IPS-20b (cell line): ENCODE measurements around the gene RIN1.
"Not testable (repeated sequence)": the region's sequence is repeated elsewhere in the genome, so short reads cannot be mapped to it uniquely, and the experiment has no call there.

ENCODE experiments used
- H3K27ac ChIP-seq: one replicate; pipeline ENCODE4 v1.5.1; 2013; ENCODE audit warnings: low read length
- H3K27me3 ChIP-seq: 2 replicates; pipeline ENCODE4 v1.6.1; 2013; ENCODE audit warnings: mild to moderate bottlenecking, low read length, inconsistent platforms; ENCODE audit not compliant: insufficient read depth
- H3K36me3 ChIP-seq: 2 replicates; pipeline ENCODE4 v1.6.1; 2013; ENCODE audit warnings: low read depth, mild to moderate bottlenecking, inconsistent platforms, low read length, moderate library complexity; ENCODE audit not compliant: insufficient read depth
- H3K4me1 ChIP-seq: 2 replicates; pipeline ENCODE4 v1.6.1; 2013; ENCODE audit warnings: mild to moderate bottlenecking, control low read depth, inconsistent platforms, low read length, moderate library complexity; ENCODE audit not compliant: insufficient read depth
- H3K4me3 ChIP-seq: 2 replicates; pipeline ENCODE4 v1.5.1; 2013; ENCODE audit warnings: mild to moderate bottlenecking, low read length, inconsistent platforms
- H3K9ac ChIP-seq: 2 replicates; pipeline ENCODE4 v1.6.1; 2013; ENCODE audit warnings: low read depth, mild to moderate bottlenecking, inconsistent platforms, low read length, moderate library complexity
- H3K9me3 ChIP-seq: 2 replicates; pipeline ENCODE4 v1.6.1; 2013; ENCODE audit warnings: mild to moderate bottlenecking, low read depth, low read length, inconsistent platforms; ENCODE audit not compliant: insufficient read depth

The RIN1 gene

DNA sequence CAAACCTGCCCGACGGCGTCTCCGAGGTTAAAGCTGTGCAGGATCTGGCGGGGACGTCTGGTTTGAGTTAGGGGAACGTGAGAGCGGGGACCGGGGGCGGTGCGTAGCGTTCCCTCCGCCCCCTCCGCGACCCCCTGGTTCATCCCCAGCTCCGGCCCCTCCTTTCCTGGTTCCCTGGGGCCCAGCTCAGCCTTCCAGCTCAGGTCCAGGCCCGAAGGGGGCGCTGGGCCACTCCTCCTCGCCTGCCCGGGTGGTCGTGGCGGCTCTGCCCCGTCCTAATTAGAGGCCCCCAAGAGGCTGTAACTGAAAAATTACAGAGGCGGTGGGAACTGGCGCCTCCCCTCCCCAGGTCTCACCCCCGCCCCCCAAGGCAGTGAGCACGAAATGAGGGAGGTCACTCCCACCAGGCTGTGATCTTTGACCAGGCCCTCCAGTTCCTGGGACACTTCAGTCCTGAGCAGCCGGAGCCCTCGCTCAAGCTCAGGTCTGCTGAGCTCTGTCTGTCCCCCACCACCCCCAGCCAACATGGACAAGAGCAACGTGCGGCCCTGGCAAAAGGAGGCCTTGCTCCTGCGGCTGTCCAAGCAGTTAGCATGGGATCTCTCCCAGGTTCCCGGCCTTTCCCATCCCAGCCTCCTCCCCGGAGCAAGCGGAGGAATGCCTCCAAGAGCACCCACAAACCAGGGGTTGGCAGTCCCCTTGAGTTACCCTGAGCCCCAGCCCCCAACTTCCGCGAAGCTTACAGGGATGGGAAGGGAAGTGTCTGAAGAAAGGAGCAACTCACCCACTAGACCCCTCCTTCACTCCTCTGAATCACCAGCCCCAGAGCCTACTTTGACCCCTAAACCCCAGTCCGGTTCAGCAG, 22.7 kb downstream of the RIN1 start:
- H3K36me3 ChIP-seq = no peaks in the 10 kb centered on the region
- peaks cover 18% of the 10 kb centered on the region for H3K4me1 ChIP-seq
- peak overlapping the region; percentile 67; the same call in 1 of the 2 replicates for H3K9ac ChIP-seq
- no peaks in the 10 kb centered on the region for H3K9me3 ChIP-seq
- peak overlapping the region; percentile 90 for H3K4me3 ChIP-seq
- no peak overlapping the region for H3K27ac ChIP-seq
- peaks cover 18% of the 10 kb centered on the region for H3K27me3 ChIP-seq

DNA sequence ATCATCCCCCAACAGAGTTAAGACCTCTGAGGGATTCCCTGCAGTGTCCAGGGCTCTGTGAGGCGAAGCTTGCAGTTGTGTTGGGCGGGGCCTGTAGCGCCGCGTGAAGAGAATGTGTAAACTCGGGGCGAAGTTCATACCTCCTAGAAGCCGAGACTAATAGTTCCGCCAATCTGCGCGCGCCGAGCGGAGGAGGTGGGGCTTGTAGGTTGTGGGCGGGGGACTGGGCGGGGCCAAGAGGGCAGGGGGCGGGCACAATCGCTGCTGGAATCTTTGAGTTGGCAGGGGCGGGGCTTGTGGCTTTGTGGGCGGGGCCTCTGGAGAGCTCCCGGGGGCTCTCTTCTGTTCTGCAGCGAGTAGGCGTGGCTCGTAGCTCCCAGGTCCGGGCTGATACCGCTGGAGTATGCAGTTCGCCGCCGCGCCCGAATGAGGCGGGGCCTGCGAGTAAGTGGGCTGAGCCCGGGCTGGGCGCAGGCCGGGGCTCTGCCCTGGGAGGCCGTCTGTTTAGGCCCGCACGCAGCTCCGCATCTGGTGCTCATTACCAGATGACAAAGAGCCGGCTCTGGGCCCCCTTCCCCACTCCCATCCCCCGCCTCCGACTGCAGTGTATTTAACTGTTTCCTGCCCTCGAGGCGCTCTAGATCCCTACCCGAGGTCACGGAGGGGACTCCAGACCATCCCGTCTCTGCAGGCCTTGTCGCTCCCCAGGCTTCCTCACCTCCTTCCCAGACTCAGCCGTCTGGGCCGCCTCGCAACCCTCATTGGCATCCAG, 23.5 kb downstream of the RIN1 start:
- Histone ChIP-seq H3K27me3 (peaks cover 18% of the 10 kb centered on the region), H3K4me1 (peaks cover 11% of the 10 kb centered on the region; the same call in 1 of the 2 replicates), H3K27ac (no peak overlapping the region), H3K4me3 (peak overlapping the region; percentile 90), H3K9ac (peak overlapping the region; percentile 67; the same call in 1 of the 2 replicates), H3K36me3 (no peaks in the 10 kb centered on the region), H3K9me3 (no peaks in the 10 kb centered on the region)

DNA sequence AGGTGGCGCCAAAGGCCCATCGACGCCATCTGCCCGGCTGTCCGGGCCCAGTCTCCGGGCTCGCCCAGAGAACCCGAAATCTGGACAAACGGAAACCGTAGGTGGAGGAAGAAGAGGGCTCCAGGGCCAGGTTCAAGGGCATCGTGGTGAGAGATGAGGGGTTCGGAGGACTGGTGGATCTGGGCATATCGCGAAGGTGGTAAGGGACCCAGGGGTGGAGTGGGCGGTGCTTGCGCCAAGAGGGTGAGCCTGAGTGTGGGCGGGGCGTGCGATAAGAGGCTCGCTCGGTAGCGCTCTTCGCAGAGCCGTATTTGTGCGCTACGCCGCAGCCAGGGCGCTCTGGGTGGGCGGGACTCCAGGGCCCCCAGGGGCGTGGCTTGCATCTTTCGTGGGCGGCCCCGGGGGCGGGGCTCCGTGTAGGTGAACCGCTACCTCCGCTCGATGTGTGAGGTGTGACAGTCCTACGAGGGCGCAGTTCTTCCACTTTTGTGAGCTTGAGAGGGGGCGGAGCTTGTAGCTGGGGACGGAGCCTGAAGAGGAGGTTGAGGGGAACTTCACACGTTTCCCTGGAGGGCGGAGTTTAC, 24.2 kb downstream of the RIN1 start:
- peaks cover 5% of the 10 kb centered on the region; the same call in 1 of the 2 replicates for H3K4me1 ChIP-seq
- no peak overlapping the region for H3K27ac ChIP-seq
- peak overlapping the region; percentile 90 for H3K4me3 ChIP-seq
- H3K36me3 ChIP-seq = no peaks in the 10 kb centered on the region
- H3K27me3 ChIP-seq = peaks cover 22% of the 10 kb centered on the region
- H3K9ac ChIP-seq = peak overlapping the region; percentile 65; the same call in 1 of the 2 replicates
- no peaks in the 10 kb centered on the region for H3K9me3 ChIP-seq

DNA sequence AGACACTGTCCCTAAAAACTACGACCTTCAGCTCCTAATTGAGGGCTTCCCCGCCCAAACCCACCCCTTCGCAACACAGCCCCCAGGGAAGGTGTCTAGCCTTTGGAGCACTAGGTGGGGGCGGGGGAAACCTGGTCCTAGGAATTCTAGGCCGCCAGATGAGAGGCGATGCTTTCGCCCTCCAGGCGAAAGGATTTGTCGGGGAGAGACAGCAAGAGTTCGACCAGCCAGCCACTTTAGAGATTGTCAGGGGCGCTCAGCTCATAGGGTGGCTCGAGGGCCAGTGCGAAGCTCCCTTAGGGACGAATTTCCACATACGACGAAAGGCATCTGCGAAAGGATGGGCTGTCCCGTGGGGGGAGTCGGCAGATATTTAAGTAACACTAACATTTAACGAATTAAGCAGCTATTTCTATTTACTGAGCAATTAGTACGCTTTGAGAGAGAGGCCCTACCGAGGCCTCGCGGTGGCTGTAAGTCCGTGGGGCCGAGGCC, 24.7 kb downstream of the RIN1 start:
- Histone ChIP-seq H3K4me3 (peak overlapping the region; percentile 90; the same call in 1 of the 2 replicates), H3K4me1 (peaks cover 5% of the 10 kb centered on the region; the same call in 1 of the 2 replicates), H3K36me3 (no peaks in the 10 kb centered on the region), H3K27ac (no peak overlapping the region), H3K9me3 (no peaks in the 10 kb centered on the region), H3K27me3 (peaks cover 20% of the 10 kb centered on the region), H3K9ac (peak overlapping the region; percentile 65; the same call in 1 of the 2 replicates)

GRCh38 chr11:66310803-66311440, 25.3 kb downstream of the RIN1 start:
- H3K4me3 ChIP-seq, H3K9me3 ChIP-seq, H3K36me3 ChIP-seq, H3K4me1 ChIP-seq, H3K27ac ChIP-seq, H3K9ac ChIP-seq: not testable (repeated sequence)
- peaks cover 14% of the 10 kb centered on the region for H3K27me3 ChIP-seq

DNA sequence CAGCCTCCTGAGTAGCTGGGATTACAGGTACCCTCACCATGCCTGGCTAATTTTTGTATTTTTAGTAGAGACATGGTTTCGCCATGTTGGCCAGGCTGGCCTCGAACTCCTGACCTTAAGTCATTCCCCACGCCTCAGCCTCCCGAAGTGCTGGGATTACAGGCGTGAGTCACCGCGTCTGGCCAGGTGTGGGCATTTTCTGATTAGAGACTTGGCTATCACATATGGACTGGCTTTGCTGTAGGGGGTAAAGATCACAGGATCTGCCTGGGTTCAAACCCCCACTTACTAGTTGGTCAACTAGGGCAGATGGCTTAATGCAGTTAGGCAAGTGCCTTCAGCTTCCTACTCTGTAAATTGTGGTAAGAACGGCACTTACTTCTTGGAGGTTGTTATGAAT, 25.9 kb downstream of the RIN1 start:
- H3K27me3 ChIP-seq = peaks cover 8% of the 10 kb centered on the region; the same call in 1 of the 2 replicates
- H3K9ac ChIP-seq = no peak overlapping the region
- peaks cover 5% of the 10 kb centered on the region; the same call in 1 of the 2 replicates for H3K4me1 ChIP-seq
- H3K4me3 ChIP-seq = no peak overlapping the region
- H3K36me3 ChIP-seq = no peaks in the 10 kb centered on the region
- H3K27ac ChIP-seq = no peak overlapping the region
- H3K9me3 ChIP-seq = no peaks in the 10 kb centered on the region

- Histone ChIP-seq H3K4me1 (peaks cover 5% of the 10 kb centered on the region; the same call in 1 of the 2 replicates), H3K9ac (no peak overlapping the region; the same call in 1 of the 2 replicates), H3K27ac (no peak overlapping the region), H3K36me3 (no peaks in the 10 kb centered on the region), H3K4me3 (no peak overlapping the region), H3K9me3 (no peaks in the 10 kb centered on the region), H3K27me3 (peaks cover 7% of the 10 kb centered on the region; the same call in 1 of the 2 replicates)
These were observed 26.8 kb downstream of the RIN1 start for GRCh38 chr11:66309475-66309874.

DNA sequence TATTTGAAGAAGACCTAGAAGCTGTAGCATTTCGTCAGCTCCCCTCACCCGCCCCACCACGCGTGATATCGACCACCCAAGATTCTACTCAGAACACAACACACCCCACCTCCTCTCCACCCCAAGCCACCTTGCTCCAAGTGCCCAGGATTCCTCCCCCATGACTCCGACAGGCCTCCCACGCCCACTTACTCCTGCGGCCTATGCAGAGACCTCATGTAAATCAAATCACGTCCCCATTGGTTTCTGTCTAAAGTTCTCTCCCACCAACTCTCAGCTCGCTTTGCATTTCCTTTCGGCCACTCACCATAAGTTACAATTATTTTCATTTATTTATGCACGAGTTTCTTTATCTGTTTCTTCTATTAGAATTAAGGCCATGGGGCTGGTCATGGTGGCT, 33.6 kb downstream of the RIN1 start:
- Histone ChIP-seq H3K4me1 (no peaks in the 10 kb centered on the region; the same call in 1 of the 2 replicates), H3K27ac (no peak overlapping the region), H3K9ac (no peak overlapping the region), H3K4me3 (no peak overlapping the region), H3K9me3 (no peaks in the 10 kb centered on the region), H3K27me3 (peaks cover 2% of the 10 kb centered on the region; the same call in 1 of the 2 replicates), H3K36me3 (no peaks in the 10 kb centered on the region)

DNA sequence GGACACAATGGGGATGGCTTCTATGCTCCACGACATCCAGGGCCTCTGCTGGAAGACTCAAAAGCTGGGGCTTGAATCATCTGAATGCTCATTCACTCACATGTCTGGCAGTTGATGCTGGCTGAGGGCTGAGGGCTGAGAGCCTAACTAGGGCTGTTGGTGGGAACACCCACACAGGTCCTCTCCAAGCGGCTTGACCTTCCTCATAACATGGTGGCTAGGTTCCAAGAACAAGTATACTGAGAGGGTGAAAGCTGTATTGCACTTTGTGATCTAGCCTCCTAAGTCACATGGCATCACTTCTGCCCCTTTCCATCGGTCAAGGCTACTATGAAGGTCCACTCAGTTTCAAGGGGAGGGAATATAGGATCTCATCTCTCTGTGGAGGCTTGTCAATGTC, 37.0 kb downstream of the RIN1 start:
- H3K27me3 ChIP-seq = peaks cover 5% of the 10 kb centered on the region; the same call in 1 of the 2 replicates
- H3K4me3 ChIP-seq = no peak overlapping the region
- H3K4me1 ChIP-seq = peaks cover 3% of the 10 kb centered on the region; the same call in 1 of the 2 replicates
- H3K27ac ChIP-seq = no peak overlapping the region
- no peak overlapping the region for H3K9ac ChIP-seq
- H3K9me3 ChIP-seq = no peaks in the 10 kb centered on the region
- H3K36me3 ChIP-seq = no peaks in the 10 kb centered on the region

DNA sequence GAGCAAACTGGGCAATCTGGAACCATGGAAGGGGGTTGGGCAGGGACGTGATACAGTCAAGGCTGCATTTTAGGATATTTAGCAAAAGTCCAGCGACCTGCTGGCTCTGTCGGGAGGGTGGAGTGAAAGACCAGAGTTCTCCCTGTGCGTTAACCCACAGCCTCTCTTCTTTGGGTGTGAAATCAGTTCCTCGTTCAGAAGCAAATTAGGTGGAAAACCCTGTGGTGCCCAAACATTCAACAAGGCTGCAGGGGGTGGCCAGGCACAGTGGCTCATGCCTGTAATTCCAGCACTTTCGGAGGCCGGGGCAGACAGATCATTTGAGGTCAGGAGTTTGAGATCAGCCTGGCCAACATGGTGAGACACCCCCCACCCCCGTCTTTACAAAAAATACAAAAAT, 38.6 kb downstream of the RIN1 start:
- H3K27me3 ChIP-seq = peaks cover 20% of the 10 kb centered on the region
- H3K9ac ChIP-seq = no peak overlapping the region
- no peak overlapping the region for H3K27ac ChIP-seq
- H3K4me3 ChIP-seq = no peak overlapping the region
- peaks cover 3% of the 10 kb centered on the region; the same call in 1 of the 2 replicates for H3K4me1 ChIP-seq
- no peaks in the 10 kb centered on the region for H3K36me3 ChIP-seq
- H3K9me3 ChIP-seq = no peaks in the 10 kb centered on the region
